GM10266 (cell line): Measurements from ENCODE around the gene RAET1G.
"Not testable (repeated sequence)": the region's sequence is repeated elsewhere in the genome, so short reads cannot be mapped to it uniquely, and the experiment has no call there.

Experiments
- DNase-seq: peaks from one replicate; pipeline ENCODE4 v3.0.0; 2012; ENCODE audit errors: extremely low spot score
- CTCF ChIP-seq: IDR thresholded peaks from 2 replicates; pipeline ENCODE4 v1.5.1; 2012; ENCODE audit warnings: mild to moderate bottlenecking, low read depth; ENCODE audit not compliant: control insufficient read depth, insufficient read depth; ENCODE audit errors: missing control alignments

RAET1G gene

GRCh38 chr6:149951626-149952025 lies 28.7 kb upstream of the RAET1G start:
- TF ChIP-seq CTCF, result no peak
- DNase-seq, result no peak

GRCh38 chr6:149951096-149951495 lies 28.2 kb upstream of the RAET1G start:
- TF ChIP-seq CTCF, result no peak
- DNase-seq, result no peak

- no peak for DNase-seq
- TF ChIP-seq CTCF, result no peak
These were observed 27.5 kb upstream of the RAET1G start for GRCh38 chr6:149950423-149950822.

- TF ChIP-seq CTCF, result no peak
- no peak for DNase-seq
These were observed 25.7 kb upstream of the RAET1G start for GRCh38 chr6:149948616-149949015.

- TF ChIP-seq CTCF, result no peak
- DNase-seq, result no peak
These were observed 25.1 kb upstream of the RAET1G start for GRCh38 chr6:149948011-149948410.

- not testable (repeated sequence) for DNase-seq
These were observed 24.6 kb upstream of the RAET1G start for GRCh38 chr6:149947533-149947932.

- DNase-seq, result not testable (repeated sequence)
These were observed 23.7 kb upstream of the RAET1G start for GRCh38 chr6:149946631-149947030.

GRCh38 chr6:149945276-149945675 lies 22.4 kb upstream of the RAET1G start:
- not testable (repeated sequence) for DNase-seq

- DNase-seq, result not testable (repeated sequence)
These were observed 20.4 kb upstream of the RAET1G start for GRCh38 chr6:149943321-149943720.

GRCh38 chr6:149942461-149942829 lies 19.5 kb upstream of the RAET1G start:
- no peak for TF ChIP-seq CTCF
- DNase-seq, result no peak
